PC-3 (cell line): ENCODE data around the gene C1S. TPM values are rescaled to one million over a fixed set of nuclear protein-coding genes. Genes with fewer than 3 reads are reported as not detected.

ENCODE experiments used
- ATAC-seq: fragments of 200-7000 bp; cut with Tn5 transposase; 2 replicates; pipeline ENCODE4 v1.9.1; 2020; ENCODE audit warnings: mild to moderate bottlenecking, moderate library complexity
- BruUV-seq: library from RNA; stranded (reverse); fragments of 400-500 nt; replicated peaks from 2 replicates; lab custom pipeline; 2021; lab: Mats Ljungman, UMichigan
- CTCF ChIA-PET: fragments of 300-600 bp; sonication (Branson Sonifier 250); formaldehyde crosslinking; loops from one replicate; lab custom pipeline; 2022; ENCODE audit warnings: antibody characterized with exemption; lab: Charles Lee
- POLR2A ChIA-PET: fragments of 300-600 bp; sonication (Branson Sonifier 250); formaldehyde crosslinking; loops from one replicate; lab custom pipeline; 2022; ENCODE audit warnings: antibody characterized with exemption; ENCODE audit not compliant: unreplicated experiment; lab: Charles Lee
- DNase-seq: peaks from one replicate; pipeline ENCODE4 v3.0.0-alpha.2; 2015
- H2AFZ ChIP-seq: fragments of 300-600 bp; sonication (generic); 2 replicates; pipeline ENCODE4 v1.6.0; 2016; ENCODE audit warnings: antibody characterized with exemption, low read length
- H3F3A ChIP-seq: fragments of 300-600 bp; sonication (generic); one replicate; pipeline ENCODE4 v1.6.0; 2017; ENCODE audit warnings: antibody characterized with exemption, low read length, control low read depth, mild to moderate bottlenecking; ENCODE audit not compliant: unreplicated experiment
- H3K27ac ChIP-seq: fragments of 300-600 bp; sonication (generic); 2 replicates; pipeline ENCODE4 v1.5.1; 2016; ENCODE audit warnings: mild to moderate bottlenecking, low read length
- H3K27me3 ChIP-seq: fragments of 300-600 bp; sonication (generic); 2 replicates; pipeline ENCODE4 v1.6.1; 2016; ENCODE audit warnings: low read length, mixed read lengths
- H3K36me3 ChIP-seq: fragments of 300-600 bp; sonication (generic); 2 replicates; pipeline ENCODE4 v1.6.1; 2016; ENCODE audit warnings: low read depth, mixed run types, low read length, mixed read lengths
- H3K4me1 ChIP-seq: fragments of 300-600 bp; sonication (generic); 2 replicates; pipeline ENCODE4 v1.5.1; 2016; ENCODE audit warnings: low read length; ENCODE audit not compliant: insufficient read depth
- H3K4me2 ChIP-seq: fragments of 300-600 bp; sonication (generic); 2 replicates; pipeline ENCODE4 v1.6.0; 2016; ENCODE audit warnings: low read length
- H3K4me3 ChIP-seq: fragments of 300-600 bp; sonication (generic); 2 replicates; pipeline ENCODE4 v1.5.1; 2016; ENCODE audit warnings: mild to moderate bottlenecking, low read length, mixed read lengths
- H3K79me2 ChIP-seq: fragments of 300-600 bp; sonication (generic); 2 replicates; pipeline ENCODE4 v1.6.1; 2017; ENCODE audit warnings: low read length, mixed read lengths
- H3K9ac ChIP-seq: fragments of 300-600 bp; sonication (generic); 2 replicates; pipeline ENCODE4 v1.6.0; 2016; ENCODE audit warnings: mild to moderate bottlenecking, low read length
- H3K9me2 ChIP-seq: fragments of 300-600 bp; sonication (generic); replicated peaks from 2 replicates; pipeline ENCODE4 v1.6.1; 2016; ENCODE audit warnings: mixed run types, low read length, mixed read lengths
- H3K9me3 ChIP-seq: fragments of 300-600 bp; sonication (generic); 2 replicates; pipeline ENCODE4 v1.6.1; 2016; ENCODE audit warnings: low read length, mixed read lengths
- H4K20me1 ChIP-seq: fragments of 300-600 bp; sonication (generic); 2 replicates; pipeline ENCODE4 v1.6.1; 2016; ENCODE audit warnings: low read length, mixed read lengths
- EZH2 ChIP-seq: fragments of 300-600 bp; sonication (generic); IDR thresholded peaks from one replicate; pipeline ENCODE4 v1.6.1; 2017; ENCODE audit warnings: antibody characterized with exemption, mild to moderate bottlenecking, low read length; ENCODE audit not compliant: unreplicated experiment
- EZH2phosphoT487 ChIP-seq: fragments of 300-600 bp; sonication (generic); IDR thresholded peaks from 2 replicates; pipeline ENCODE4 v1.6.1; 2018; ENCODE audit warnings: mild to moderate bottlenecking, antibody characterized with exemption, low read length, borderline replicate concordance
- intact Hi-C: fragments of 100-400 bp; cut with micrococcal nuclease; formaldehyde crosslinking; loops from 2 replicates; pipeline ENCODE4 v1.9.0; 2023
- total RNA-seq: library from RNA; depleted of rRNA; stranded (reverse); fragments of >200 nt; gene quantifications from 2 replicates; pipeline ENCODE4 v1.2.3, GENCODE V29; 2014
- TF ChIP-seq, protein P1 (sequence below): fragments of 300-600 bp; sonication (generic); conservative IDR thresholded peaks from 2 replicates; pipeline ENCODE4 v1.5.1; 2017; ENCODE audit warnings: antibody characterized with exemption, low read depth, mild to moderate bottlenecking, low read length

C1S gene
- total RNA-seq, 1 experiment from 2014 or later, result 2.9 TPM

DNA sequence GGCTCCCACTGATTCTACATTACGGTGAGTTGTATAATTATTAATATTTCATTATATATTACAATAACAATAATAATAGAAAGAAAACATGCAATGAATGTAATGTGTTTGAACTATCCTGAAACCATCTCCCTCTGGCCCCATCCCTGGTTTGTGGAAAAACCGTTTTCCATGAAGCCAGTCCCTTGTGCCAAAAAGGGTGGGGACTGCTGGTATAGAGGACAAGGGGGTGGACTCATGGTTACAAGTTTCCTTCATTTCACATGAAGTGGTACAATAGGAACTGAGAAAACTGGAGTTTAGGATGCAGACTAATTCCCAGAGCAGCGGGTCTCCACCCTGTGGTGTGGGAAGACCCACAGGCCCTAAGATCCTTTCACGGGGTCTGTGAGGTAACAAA is 51.5 kb downstream of the C1S start:
- ChIA-PET CTCF (no interaction called here), POLR2A (no interaction called here)
- DNase-seq, result no peak
- ATAC-seq, result no peak
- no peak overlapping the region for H2AFZ ChIP-seq
- H3F3A ChIP-seq, result no peaks in the 10 kb centered on the region
- no peak overlapping the region for H3K9ac ChIP-seq
- H3K9me3 ChIP-seq, result no peaks in the 10 kb centered on the region
- intact Hi-C loops, result loop anchor here (2.0 kb wide), 1 partner anchor 93 kb away; the partner anchor contains the start of gene LPCAT3
- no peaks in the 10 kb centered on the region; the same call in 1 of the 2 replicates for H3K4me1 ChIP-seq
- H3K79me2 ChIP-seq, result peaks cover 15% of the 10 kb centered on the region; the same call in 1 of the 2 replicates
- H3K36me3 ChIP-seq, result no peaks in the 10 kb centered on the region
- H3K4me2 ChIP-seq, result no peak overlapping the region
- H4K20me1 ChIP-seq, result no peaks in the 10 kb centered on the region
- no peaks in the 10 kb centered on the region for H3K9me2 ChIP-seq
- H3K27ac ChIP-seq, result no peak overlapping the region
- H3K27me3 ChIP-seq, result no peaks in the 10 kb centered on the region
- no peak overlapping the region for H3K4me3 ChIP-seq
- no peak for TF ChIP-seq EZH2
- no peak for TF ChIP-seq EZH2phosphoT487
- TF ChIP-seq, protein P1, sequence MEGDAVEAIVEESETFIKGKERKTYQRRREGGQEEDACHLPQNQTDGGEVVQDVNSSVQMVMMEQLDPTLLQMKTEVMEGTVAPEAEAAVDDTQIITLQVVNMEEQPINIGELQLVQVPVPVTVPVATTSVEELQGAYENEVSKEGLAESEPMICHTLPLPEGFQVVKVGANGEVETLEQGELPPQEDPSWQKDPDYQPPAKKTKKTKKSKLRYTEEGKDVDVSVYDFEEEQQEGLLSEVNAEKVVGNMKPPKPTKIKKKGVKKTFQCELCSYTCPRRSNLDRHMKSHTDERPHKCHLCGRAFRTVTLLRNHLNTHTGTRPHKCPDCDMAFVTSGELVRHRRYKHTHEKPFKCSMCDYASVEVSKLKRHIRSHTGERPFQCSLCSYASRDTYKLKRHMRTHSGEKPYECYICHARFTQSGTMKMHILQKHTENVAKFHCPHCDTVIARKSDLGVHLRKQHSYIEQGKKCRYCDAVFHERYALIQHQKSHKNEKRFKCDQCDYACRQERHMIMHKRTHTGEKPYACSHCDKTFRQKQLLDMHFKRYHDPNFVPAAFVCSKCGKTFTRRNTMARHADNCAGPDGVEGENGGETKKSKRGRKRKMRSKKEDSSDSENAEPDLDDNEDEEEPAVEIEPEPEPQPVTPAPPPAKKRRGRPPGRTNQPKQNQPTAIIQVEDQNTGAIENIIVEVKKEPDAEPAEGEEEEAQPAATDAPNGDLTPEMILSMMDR, result no peak
- BruUV-seq, result no TSS peak

DNA sequence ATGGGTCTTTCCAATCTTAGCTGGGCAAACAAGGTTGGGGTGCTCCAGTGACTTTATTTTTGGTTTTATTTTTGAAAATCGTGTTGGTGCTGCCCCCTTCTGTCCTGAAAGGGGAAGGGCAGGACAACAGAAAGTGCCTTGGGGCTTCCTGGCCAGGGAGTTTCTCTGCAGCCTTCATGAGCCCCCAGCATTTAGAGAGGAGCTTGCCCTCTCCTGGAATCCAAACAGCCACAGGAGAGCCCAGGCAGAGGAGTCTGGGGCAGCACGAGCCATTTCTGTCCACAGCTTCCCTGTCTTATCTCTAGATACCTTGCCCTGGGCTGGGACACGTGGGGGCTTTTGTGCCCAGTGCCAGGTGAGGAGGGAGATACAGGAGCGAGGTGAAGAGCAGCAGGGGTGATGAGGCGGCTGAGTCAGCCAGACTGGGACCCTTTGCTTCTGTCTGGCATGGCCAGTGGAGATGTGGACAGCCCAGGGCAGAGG is 52.9 kb downstream of the C1S start:
- no peak for ATAC-seq
- POLR2A ChIA-PET, result no interaction called here

DNA sequence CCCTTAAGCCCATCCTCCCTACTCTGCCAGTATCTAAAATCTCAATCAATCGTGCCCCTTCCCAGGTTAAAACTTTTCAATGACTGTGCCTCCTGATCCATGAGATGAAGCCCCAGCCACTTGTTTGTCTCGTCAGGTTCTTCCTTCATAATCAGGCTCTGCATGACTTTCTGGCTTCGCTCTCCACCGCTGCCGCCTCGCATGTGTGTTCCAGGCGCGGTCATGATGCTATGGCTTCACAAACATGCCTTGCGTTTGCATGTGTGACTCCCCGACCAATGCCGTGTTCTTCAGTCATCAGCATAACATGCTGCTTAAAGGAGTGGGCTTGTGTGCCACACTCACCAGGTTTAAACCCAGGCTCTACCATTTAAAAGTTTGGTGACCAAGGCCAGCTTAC is 53.5 kb downstream of the C1S start:
- Histone ChIP-seq H3K79me2 (0 out of 2 replicates have a peak, but pooled peaks cover 4% of the 10 kb centered on the region), H3K9me2 (no peaks in the 10 kb centered on the region), H3K36me3 (no peaks in the 10 kb centered on the region), H3K9ac (no peak overlapping the region), H3K27ac (no peak overlapping the region), H3F3A (no peaks in the 10 kb centered on the region), H2AFZ (no peak overlapping the region), H3K4me2 (no peak overlapping the region), H3K4me1 (no peaks in the 10 kb centered on the region), H4K20me1 (no peaks in the 10 kb centered on the region), H3K4me3 (no peak overlapping the region), H3K9me3 (no peaks in the 10 kb centered on the region), H3K27me3 (no peaks in the 10 kb centered on the region)
- BruUV-seq, result no TSS peak
- ChIA-PET POLR2A (no interaction called here), CTCF (no interaction called here)
- DNase-seq, result no peak
- intact Hi-C loops, result no loop called here
- TF ChIP-seq, protein P1, result no peak
- TF ChIP-seq EZH2, result no peak
- no peak for TF ChIP-seq EZH2phosphoT487
- ATAC-seq, result no peak

More for the DNA sequence above, 52.9 kb downstream of the C1S start:
- Histone ChIP-seq H3K36me3 (no peaks in the 10 kb centered on the region), H3K79me2 (peaks cover 7% of the 10 kb centered on the region; the same call in 1 of the 2 replicates), H3K4me2 (no peak overlapping the region), H3K4me1 (no peaks in the 10 kb centered on the region; the same call in 1 of the 2 replicates), H3K4me3 (no peak overlapping the region), H3K9ac (no peak overlapping the region), H3K27ac (no peak overlapping the region), H4K20me1 (no peaks in the 10 kb centered on the region), H3K9me2 (no peaks in the 10 kb centered on the region), H3K9me3 (no peaks in the 10 kb centered on the region), H3K27me3 (no peaks in the 10 kb centered on the region), H2AFZ (no peak overlapping the region), H3F3A (no peaks in the 10 kb centered on the region)
- CTCF ChIA-PET, result no interaction called here
- TF ChIP-seq, protein P1, result peak; percentile 72
- TF ChIP-seq EZH2phosphoT487, result no peak
- BruUV-seq, result no TSS peak
- intact Hi-C loops, result loop anchor here (1.0 to 2.0 kb wide), 2 partner anchors 95 to 169 kb away; partner anchors contain the start of genes C12orf57 and LPCAT3
- DNase-seq, result peak; percentile 33
